Heart left ventricle (tissue), 13 donors: ENCODE results near the gene UBXN1.

Experiments
- POLR2A ChIP-seq, 2 donors: fragments of 450-650 bp; IDR thresholded peaks; one replicate each; pipeline ENCODE4 v1.6.1; 2017; ENCODE audit warnings: antibody characterized with exemption in 2 of 2, mild to moderate bottlenecking in 2 of 2, moderate library complexity in 2 of 2
- TF ChIP-seq, protein P1 (sequence below), 12 donors: fragments of 200-600 bp; sonication (generic) in 4 of 12; IDR thresholded peaks; one replicate each; pipeline versions ENCODE4 v1.5.0 to v1.8.0; 2018 to 2022; ENCODE audit warnings: antibody characterized with exemption in 12 of 12, mild to moderate bottlenecking in 5 of 12
- donor health status: ischemic (EF 13 %, LVEDD 7.1; RV severe dilation, severe dysfunction).
- donor health status: DM: no; HTN: yes; CAD: no.
- donor health status: DM: no; HTN: no; CAD: no.
- donor health status: ischemic (EF 25% LVEDD 6.9; RV normal size, moderate dysfunction).
- donor health status: ischemic (EF 25% LVEDD 5.7; RV mildly dilated, moderate dysfunction).
- donor health status: ischemic (EF 35%, LVEDD 5.7; RV mildly dilated, moderate dysfunction).
- donor health status: nonischemic (EF 11% LVEDD 7.7; RV severe dilation, severe dysfunction).
- donor health status: DM: yes; HTN: yes; CAD: no.
- donor health status: PGD.
- donor health status: ischemic (EF 29% LVEDD 5.4; RV normal size, mild dysfunction).
- donor health status: nonischemic (EF 23%, LVEDD 6.1; RV moderate dilation, normal function).

- TF ChIP-seq POLR2A (IDR thresholded peaks at IDR 0.05), result no peak
- TF ChIP-seq, protein P1, sequence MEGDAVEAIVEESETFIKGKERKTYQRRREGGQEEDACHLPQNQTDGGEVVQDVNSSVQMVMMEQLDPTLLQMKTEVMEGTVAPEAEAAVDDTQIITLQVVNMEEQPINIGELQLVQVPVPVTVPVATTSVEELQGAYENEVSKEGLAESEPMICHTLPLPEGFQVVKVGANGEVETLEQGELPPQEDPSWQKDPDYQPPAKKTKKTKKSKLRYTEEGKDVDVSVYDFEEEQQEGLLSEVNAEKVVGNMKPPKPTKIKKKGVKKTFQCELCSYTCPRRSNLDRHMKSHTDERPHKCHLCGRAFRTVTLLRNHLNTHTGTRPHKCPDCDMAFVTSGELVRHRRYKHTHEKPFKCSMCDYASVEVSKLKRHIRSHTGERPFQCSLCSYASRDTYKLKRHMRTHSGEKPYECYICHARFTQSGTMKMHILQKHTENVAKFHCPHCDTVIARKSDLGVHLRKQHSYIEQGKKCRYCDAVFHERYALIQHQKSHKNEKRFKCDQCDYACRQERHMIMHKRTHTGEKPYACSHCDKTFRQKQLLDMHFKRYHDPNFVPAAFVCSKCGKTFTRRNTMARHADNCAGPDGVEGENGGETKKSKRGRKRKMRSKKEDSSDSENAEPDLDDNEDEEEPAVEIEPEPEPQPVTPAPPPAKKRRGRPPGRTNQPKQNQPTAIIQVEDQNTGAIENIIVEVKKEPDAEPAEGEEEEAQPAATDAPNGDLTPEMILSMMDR (IDR thresholded peaks at IDR 0.05), result no peak
Measured at GRCh38 chr11:62666259-62666926, 12.5 kb downstream of the UBXN1 start.
